ENCODE measurements around the gene JUND.

JUND gene

DNA sequence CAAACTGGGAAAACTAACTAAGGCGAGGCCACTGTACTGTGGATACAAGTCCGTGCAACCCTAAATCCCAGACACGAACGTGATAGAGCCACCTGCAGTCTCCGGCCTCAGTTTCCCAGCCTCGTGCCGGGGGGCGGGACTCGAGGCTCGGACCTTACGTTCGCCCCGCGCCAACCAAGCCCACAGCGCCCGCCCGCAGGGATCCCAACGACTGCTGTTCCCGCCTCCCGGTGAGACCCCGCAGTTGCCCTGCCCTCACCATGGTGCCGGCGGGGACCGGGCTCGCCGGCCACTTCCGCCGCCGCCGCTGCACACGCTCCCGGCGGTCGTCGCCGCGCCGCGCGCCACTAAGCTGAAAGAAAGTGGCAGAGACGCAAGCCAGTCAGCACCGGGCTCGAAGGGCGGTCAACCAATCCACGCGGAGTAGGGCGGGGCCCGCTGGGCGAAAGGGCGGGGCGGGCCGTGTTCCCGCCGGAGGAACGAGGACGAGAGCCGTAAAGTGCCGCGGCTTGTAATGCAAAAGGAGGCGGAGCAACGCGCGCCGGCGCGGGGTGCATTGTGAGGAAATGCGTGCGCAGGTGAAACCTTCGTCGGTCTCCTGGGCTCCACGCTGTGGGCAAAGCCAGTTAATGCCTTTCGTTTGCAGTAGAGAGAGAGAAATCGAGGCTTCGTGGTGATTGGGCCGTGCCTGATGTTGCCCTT lies 41.5 kb upstream of the JUND start, which contains the start of gene LSM4:
Gene LSM4 (minus strand): TSS at position 318 of the 702 bp plus-strand sequence. CDS start 56 bp downstream, at position 262.
- peak within 1 kb of the TSS; percentile 94 for H3K27ac ChIP-seq
- peak; percentile 99 for DNase-seq
- TF ChIP-seq, protein P1, sequence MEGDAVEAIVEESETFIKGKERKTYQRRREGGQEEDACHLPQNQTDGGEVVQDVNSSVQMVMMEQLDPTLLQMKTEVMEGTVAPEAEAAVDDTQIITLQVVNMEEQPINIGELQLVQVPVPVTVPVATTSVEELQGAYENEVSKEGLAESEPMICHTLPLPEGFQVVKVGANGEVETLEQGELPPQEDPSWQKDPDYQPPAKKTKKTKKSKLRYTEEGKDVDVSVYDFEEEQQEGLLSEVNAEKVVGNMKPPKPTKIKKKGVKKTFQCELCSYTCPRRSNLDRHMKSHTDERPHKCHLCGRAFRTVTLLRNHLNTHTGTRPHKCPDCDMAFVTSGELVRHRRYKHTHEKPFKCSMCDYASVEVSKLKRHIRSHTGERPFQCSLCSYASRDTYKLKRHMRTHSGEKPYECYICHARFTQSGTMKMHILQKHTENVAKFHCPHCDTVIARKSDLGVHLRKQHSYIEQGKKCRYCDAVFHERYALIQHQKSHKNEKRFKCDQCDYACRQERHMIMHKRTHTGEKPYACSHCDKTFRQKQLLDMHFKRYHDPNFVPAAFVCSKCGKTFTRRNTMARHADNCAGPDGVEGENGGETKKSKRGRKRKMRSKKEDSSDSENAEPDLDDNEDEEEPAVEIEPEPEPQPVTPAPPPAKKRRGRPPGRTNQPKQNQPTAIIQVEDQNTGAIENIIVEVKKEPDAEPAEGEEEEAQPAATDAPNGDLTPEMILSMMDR (IDR thresholded peaks at IDR 0.05; ENCODE audit: low read depth, low read length), result peak; percentile 64
- peaks cover 13% of the 10 kb centered on the region for H3K36me3 ChIP-seq
- H3K9me3 ChIP-seq (ENCODE audit: severe bottlenecking), result no peaks in the 10 kb centered on the region
- no peaks in the 10 kb centered on the region for H3K27me3 ChIP-seq (ENCODE audit: insufficient read depth, low read depth, severe bottlenecking)
- H3K4me3 ChIP-seq (ENCODE audit: low read depth, low read length), result peak within 1 kb of the TSS; percentile 97

DNA sequence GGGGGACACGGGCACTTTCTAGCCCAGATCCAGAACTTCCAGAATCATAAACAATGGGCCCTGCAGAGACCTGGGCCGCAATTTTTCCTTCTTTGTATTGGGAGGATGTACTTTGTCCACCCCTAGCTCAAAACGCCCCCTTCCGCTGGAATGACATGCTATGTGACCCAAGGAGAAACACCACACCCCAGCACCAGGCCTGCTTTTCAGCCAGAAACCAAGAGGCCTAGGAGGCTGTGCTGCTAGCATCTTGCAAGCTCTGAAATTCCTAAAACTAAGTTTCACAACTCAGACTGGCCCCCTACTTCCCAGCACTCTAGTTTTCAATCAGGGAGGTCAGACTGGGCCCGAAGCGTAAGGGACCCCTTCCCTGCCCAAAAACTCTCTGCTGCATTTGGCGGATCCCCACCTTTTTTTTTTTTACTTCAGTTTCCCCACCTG lies 40.9 kb upstream of the JUND start:
- Histone ChIP-seq H3K4me3 (ENCODE audit: low read depth, low read length) (peak overlapping the region; percentile 97), H3K27ac (peak overlapping the region; percentile 94), H3K9me3 (ENCODE audit: severe bottlenecking) (no peaks in the 10 kb centered on the region), H3K36me3 (peaks cover 13% of the 10 kb centered on the region), H3K27me3 (ENCODE audit: insufficient read depth, low read depth, severe bottlenecking) (no peaks in the 10 kb centered on the region)
- TF ChIP-seq, protein P1 (IDR thresholded peaks at IDR 0.05; ENCODE audit: low read depth, low read length), result peak; percentile 40
- DNase-seq, result peak; percentile 77

DNA sequence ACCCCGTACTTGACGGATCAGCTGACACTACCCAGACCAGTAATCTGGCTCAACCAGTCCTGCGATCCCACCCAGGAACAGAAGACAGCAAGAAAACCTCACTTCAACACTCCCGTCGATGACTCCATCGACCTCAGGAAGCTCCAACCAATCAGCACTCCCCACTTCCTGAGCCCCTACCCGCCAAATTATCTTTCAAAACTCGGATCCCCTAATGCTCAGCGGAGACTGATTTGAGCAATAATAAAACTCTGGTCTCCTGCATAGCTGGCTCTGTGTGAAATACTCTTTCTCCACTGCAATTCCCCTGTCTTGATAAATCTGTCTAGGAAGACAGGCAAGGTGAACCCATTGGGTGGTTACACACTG lies 40.3 kb upstream of the JUND start:
- peak overlapping the region; percentile 94 for H3K27ac ChIP-seq
- TF ChIP-seq, protein P1 (IDR thresholded peaks at IDR 0.05; ENCODE audit: low read depth, low read length), result no peak
- H3K4me3 ChIP-seq (ENCODE audit: low read depth, low read length), result peak overlapping the region; percentile 97
- no peak for DNase-seq
- H3K27me3 ChIP-seq (ENCODE audit: insufficient read depth, low read depth, severe bottlenecking), result no peaks in the 10 kb centered on the region
- peaks cover 13% of the 10 kb centered on the region for H3K36me3 ChIP-seq
- H3K9me3 ChIP-seq (ENCODE audit: severe bottlenecking), result no peaks in the 10 kb centered on the region

DNA sequence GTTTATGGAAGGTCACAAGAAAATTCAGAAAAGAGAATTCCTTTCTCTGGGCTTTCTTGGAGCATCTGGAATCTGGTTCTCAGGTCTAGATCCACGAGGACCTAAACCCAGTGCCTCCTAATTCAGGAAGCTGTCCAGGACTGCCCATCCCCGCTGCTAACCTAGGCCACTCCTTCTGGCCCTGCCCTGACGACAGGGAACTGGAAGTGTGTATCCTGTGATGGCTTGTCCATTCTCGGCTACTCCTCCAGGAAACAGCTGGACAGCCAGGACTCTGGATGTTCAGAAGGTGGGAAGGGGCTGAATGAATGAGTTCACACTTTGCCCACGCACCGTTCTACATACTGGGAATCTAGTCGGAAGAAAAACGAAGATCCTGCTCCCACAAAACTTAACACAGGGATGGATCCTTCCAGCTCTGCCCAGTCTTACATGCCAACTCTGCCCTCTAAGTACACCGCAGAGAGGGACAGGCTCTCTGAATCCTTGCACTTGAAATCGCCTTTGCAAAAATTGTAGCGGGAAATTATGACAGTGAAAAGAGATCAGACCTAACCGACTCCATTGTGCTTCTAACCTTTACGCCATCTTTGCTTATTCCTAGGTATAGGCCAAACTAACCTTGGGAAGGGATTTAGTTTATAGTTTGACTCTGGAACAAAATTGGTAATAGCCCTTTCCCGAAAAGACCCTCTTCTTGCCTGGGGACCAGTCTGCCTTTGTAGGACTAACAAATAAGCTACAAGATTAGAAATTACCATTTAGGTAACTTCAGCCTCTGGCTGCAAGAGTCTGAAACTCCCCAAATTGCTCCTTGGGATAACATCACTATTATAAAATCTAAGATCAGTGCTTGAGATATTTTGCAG lies 39.7 kb upstream of the JUND start:
- Histone ChIP-seq H3K27me3 (ENCODE audit: insufficient read depth, low read depth, severe bottlenecking) (no peaks in the 10 kb centered on the region), H3K36me3 (peaks cover 13% of the 10 kb centered on the region), H3K4me3 (ENCODE audit: low read depth, low read length) (no peak overlapping the region), H3K9me3 (ENCODE audit: severe bottlenecking) (no peaks in the 10 kb centered on the region), H3K27ac (no peak overlapping the region)
- no peak for DNase-seq
- TF ChIP-seq, protein P1 (IDR thresholded peaks at IDR 0.05; ENCODE audit: low read depth, low read length), result no peak

DNA sequence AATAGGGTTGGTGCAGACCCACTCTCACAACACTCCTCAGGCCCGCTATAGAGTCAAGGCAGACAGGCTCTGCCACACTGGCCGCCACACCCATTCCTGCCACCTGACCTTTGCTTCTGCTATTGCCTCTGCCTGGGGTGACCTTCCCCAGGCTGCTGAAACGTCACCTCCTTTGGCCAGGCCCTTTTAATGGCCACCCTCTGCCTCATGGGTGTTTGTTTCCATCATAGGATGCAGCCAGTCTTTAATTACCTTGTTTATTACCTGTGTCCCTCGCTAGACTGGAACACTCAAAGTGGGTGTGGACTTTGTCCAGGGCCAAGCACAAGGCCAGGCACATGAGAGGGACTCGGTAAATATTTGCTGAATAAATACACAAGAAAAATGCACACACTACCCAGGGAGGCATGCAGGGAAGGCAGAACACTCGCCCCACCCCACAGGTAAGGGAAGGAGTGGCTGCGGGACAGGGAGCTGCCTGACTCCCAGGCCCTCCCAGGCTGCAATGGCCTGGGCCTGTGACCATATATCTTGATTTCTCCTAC lies 38.2 kb upstream of the JUND start:
- no peak for DNase-seq
- Histone ChIP-seq H3K27me3 (ENCODE audit: insufficient read depth, low read depth, severe bottlenecking) (no peaks in the 10 kb centered on the region), H3K27ac (no peak overlapping the region), H3K36me3 (peaks cover 22% of the 10 kb centered on the region), H3K4me3 (ENCODE audit: low read depth, low read length) (no peak overlapping the region), H3K9me3 (ENCODE audit: severe bottlenecking) (no peaks in the 10 kb centered on the region)
- TF ChIP-seq, protein P1 (IDR thresholded peaks at IDR 0.05; ENCODE audit: low read depth, low read length), result no peak
